H1 (cell line): Measurements from ENCODE around the gene COA1. TPM values are rescaled to one million over a fixed set of nuclear protein-coding genes. Genes with fewer than 3 reads are reported as not detected.

Experiments
- CBX8 ChIP-seq: fragments of 300-800, 300-1000 bp; sonication (generic); IDR thresholded peaks from 2 replicates; pipeline ENCODE4 v1.7.1; 2016; ENCODE audit warnings: low read depth, low read length, borderline replicate concordance
- KDM1A ChIP-seq: fragments of 200-600, 300-600 bp; sonication (generic); IDR thresholded peaks from 2 replicates; pipeline ENCODE4 v1.7.1; 2016; ENCODE audit warnings: mild to moderate bottlenecking, low read length, borderline replicate concordance
- RFX5 ChIP-seq: IDR thresholded peaks from 2 replicates; pipeline ENCODE4 v1.6.1; 2011; ENCODE audit warnings: low read depth, low read length, improper control_type of control experiment, borderline replicate concordance
- polyA plus RNA-seq, 7 experiments: library from polyadenylated mRNA; depleted of rRNA in 3 of 7; stranded (reverse) in 5 of 7; unstranded in 2 of 7; fragments of >200 nt in 5 of 7; fragments of 200-250 nt in 2 of 7; gene quantifications; 1 replicate in 5 of 7; 2 replicates in 1 of 7; 4 replicates in 1 of 7; pipeline versions ENCODE4 v1.2.1 to v1.2.3, GENCODE V29; 2011 to 2013; ENCODE audit warnings: missing spikeins in 2 of 7, mixed read lengths in 2 of 7
- total RNA-seq: library from RNA; stranded (reverse); fragmentation: NEBNext Ultra II Directional; extraction: Animal tissue kit (Norgen Biotek cat#: 25700); gene quantifications from 2 replicates; pipeline ENCODE4 v1.2.1, GENCODE V29; 2021

Gene COA1
- total and polyA plus RNA-seq, 2 of the 8 experiments (the other 6 are each of a cell fraction or from before 2014, with no cell fraction given), result 98.6 to 143 TPM

DNA sequence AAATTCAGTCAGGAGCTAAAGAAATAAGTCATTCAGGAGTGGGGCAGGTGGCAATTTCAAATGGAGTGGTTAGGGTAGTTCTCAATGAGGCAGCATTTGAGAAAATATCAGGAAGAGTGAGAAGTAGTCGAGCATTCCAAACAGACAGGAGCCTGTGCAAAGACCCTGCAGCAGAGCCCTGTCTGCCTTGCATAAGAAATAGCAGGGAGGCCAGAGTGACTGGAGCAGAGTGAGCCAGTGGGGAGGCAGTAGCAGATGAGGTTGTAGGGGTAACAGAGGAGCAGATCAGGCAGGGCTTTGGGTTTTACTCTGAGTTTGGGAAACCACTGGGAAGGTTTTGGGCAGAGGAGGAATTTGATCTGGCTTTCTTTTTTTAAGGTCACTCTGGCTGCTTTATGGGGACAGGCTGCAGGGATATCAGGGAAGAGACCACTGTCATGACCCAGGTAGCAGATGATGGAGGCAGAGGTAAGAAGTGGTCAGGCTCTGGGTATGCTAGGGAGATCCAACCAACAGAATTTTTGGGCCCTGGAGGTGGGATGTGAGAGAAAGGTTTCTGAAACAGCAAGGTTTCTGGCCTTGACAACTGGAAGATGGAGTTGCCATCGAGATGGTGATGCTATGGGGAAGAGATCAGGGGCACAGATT lies 27.9 kb upstream of the COA1 start (continued):
- TF ChIP-seq KDM1A, result no peak
- no peak for TF ChIP-seq RFX5
- no peak for TF ChIP-seq CBX8
